ENCODE results near the gene NDP. TPM values are rescaled to one million over a fixed set of nuclear protein-coding genes. Genes with fewer than 3 reads are reported as not detected.

The NDP gene
- total RNA-seq, 1 donor from 2014 or later = 4.1 TPM

- ATAC-seq (no peak), DNase-seq (ENCODE audit: low spot score) (no peak)
- intact Hi-C loops (cut with DNase I) = no loop called here
These were observed 64.0 kb downstream of the NDP start for GRCh38 chrX:43909141-43909540.

- intact Hi-C loops (cut with DNase I) = no loop called here
- no peak for ATAC-seq
- DNase-seq (ENCODE audit: low spot score) = no peak
These were observed 73.0 kb downstream of the NDP start for GRCh38 chrX:43899878-43900815.

Other genes with a start within 250 kb of the NDP start
- 18.9 TPM for gene MAOB, start 90.9 kb downstream of the NDP start, total RNA-seq